ENCODE results near the gene MRI1.

DNA sequence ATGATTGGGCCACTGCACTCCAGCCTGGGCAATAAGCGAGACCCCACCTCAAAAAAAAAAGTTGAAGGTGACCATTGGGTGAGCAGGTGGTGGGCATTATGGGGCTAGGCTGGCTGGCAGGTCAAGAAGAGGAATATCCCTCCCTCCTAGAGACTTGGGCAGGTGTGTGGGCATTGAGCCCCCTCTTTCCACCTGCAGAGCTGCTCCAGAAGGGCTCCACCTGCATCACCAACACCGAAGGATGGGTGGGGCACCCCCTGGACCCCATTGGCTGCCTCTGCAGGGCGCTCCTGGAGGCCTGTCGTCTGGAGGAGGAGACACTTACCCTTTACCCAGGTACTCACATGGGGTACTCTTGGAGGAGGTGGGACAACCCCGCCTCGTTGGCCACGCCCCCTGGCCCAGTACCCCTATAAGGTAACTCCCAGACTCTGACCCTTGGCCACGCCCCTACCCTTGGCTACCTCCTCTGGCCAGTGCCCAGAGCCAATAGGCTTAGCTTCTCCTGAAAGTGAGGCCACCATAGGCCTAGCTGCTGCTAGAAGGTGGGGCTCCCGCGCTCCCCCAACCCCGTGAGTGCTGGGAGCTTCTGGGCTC lies 52.8 kb downstream of the MRI1 start:
- no peak for TF ChIP-seq POLR2AphosphoS5 (IDR thresholded peaks at IDR 0.05; ENCODE audit: low read depth, low read length)
- no peak for TF ChIP-seq POLR2A (IDR thresholded peaks at IDR 0.05; ENCODE audit: low read depth, low read length)

Data from GM12892 (cell line).